Fibroblast of lung (primary cell): ENCODE data around the gene TRIP13.
A peak's percentile ranks its signal among the peaks of the same experiment; 100 is the strongest.

Experiments used
- EZH2 ChIP-seq: IDR thresholded peaks from 2 replicates; pipeline ENCODE4 v1.5.1; 2012; ENCODE audit warnings: low read length, control low read depth, mild to moderate bottlenecking; ENCODE audit errors: missing control alignments
- TF ChIP-seq, protein P1 (sequence below), 2 donors: IDR thresholded peaks in 1 of 2; conservative IDR thresholded peaks in 1 of 2; 1 replicate in 1 of 2; 2 replicates in 1 of 2; pipeline ENCODE4 v1.5.1; 2011 to 2012; ENCODE audit warnings: low read length in 2 of 2, control low read depth in 1 of 2, inconsistent platforms in 1 of 2, low read depth in 1 of 2, mild to moderate bottlenecking in 1 of 2

DNA sequence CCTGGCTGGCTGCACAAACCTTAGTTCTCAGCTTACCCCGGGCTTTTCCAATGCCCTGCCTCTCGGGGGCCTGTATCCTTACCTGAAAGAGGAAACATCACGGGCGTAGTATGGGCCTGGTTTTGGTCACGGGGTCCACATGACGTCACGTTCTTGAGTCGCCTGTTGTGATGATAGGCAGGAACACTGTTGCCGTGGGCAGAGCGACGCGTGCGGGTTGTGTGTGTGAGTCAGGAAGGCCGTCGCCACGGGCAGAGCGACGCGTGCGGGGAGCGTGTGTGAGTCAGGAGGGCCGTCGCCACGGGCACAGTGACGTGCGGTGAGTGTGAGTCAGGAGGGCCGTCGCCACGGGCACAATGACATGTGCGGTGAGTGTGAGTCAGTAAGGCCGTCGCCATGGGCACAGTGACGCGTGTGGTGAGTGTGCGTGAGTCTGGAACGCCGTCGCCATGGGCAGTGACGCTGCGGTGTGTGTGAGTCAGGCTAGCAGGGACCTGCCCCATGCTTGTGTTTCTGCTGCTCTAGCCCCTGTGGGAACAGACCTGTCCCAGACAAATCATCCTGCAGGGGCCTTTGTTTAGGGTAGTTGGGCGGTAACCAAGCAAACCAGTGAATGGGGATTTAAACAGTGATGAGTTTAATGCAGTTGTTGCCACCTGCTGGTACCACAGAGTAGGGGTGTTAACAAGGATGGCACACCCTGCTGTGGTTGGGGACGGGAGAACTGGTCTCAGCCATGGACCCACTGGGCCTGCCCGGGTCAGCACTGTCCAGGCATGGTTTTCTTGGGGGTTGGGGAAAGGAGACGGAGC lies 19.8 kb downstream of the TRIP13 start:
- TF ChIP-seq, protein P1, sequence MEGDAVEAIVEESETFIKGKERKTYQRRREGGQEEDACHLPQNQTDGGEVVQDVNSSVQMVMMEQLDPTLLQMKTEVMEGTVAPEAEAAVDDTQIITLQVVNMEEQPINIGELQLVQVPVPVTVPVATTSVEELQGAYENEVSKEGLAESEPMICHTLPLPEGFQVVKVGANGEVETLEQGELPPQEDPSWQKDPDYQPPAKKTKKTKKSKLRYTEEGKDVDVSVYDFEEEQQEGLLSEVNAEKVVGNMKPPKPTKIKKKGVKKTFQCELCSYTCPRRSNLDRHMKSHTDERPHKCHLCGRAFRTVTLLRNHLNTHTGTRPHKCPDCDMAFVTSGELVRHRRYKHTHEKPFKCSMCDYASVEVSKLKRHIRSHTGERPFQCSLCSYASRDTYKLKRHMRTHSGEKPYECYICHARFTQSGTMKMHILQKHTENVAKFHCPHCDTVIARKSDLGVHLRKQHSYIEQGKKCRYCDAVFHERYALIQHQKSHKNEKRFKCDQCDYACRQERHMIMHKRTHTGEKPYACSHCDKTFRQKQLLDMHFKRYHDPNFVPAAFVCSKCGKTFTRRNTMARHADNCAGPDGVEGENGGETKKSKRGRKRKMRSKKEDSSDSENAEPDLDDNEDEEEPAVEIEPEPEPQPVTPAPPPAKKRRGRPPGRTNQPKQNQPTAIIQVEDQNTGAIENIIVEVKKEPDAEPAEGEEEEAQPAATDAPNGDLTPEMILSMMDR (conservative IDR thresholded peaks at IDR 0.05 in 1 of 2, IDR thresholded peaks at IDR 0.05 in 1 of 2; ENCODE audit: low read depth in 1 of 2, low read length in 2 of 2): peak in 1 of 2 donors; percentile 34
- no peak for TF ChIP-seq EZH2
